HEK293 (cell line): ENCODE data around the gene FNIP1.

Experiments
- CTCF ChIA-PET: fragments of 350-600 bp; formaldehyde crosslinking; extraction: SDS; loops from one replicate; lab custom pipeline; 2021; ENCODE audit warnings: antibody characterized with exemption; lab: Yijun Ruan, JAX
- POLR2A ChIA-PET: fragments of 300-600 bp; formaldehyde crosslinking; extraction: SDS; loops from one replicate; lab custom pipeline; 2020; ENCODE audit warnings: antibody characterized with exemption, inconsistent platforms; lab: Yijun Ruan, JAX
- H3K27ac ChIP-seq: fragments of 200-500 bp; sonication (Bioruptor generic); 2 replicates; pipeline ENCODE4 v1.5.1; 2014; ENCODE audit warnings: low read depth, low read length, control low read depth, inconsistent platforms; ENCODE audit errors: extremely low read depth
- H3K36me3 ChIP-seq, 2 experiments: fragments of 200-500 bp in 1 of 2; sonication (Bioruptor generic) in 1 of 2; 1 replicate in 1 of 2; 2 replicates in 1 of 2; pipeline ENCODE4 v1.5.1; 2014 to 2017; ENCODE audit warnings: inconsistent platforms in 2 of 2, low read length in 2 of 2; ENCODE audit not compliant: control insufficient read depth in 2 of 2, insufficient read depth in 1 of 2
- H3K4me1 ChIP-seq: fragments of 200-500 bp; sonication (Bioruptor generic); 2 replicates; pipeline ENCODE4 v1.5.1; 2014; ENCODE audit warnings: mild to moderate bottlenecking, low read length, inconsistent platforms; ENCODE audit not compliant: control insufficient read depth, insufficient read depth
- H3K4me3 ChIP-seq: 2 replicates; pipeline ENCODE4 v1.5.1; 2011; ENCODE audit warnings: low read depth, mild to moderate bottlenecking, control low read depth, low read length, moderate library complexity
- H3K9me3 ChIP-seq: fragments of 200-500 bp; sonication (Bioruptor generic); 2 replicates; pipeline ENCODE4 v1.5.1; 2014; ENCODE audit warnings: low read depth, low read length, inconsistent platforms; ENCODE audit not compliant: control insufficient read depth, insufficient read depth
- HOXA7 ChIP-seq: sonication (generic); formaldehyde crosslinking; IDR thresholded peaks from 2 replicates; pipeline ENCODE4 v1.8.1; 2022; ENCODE audit warnings: missing genetic modification reagents, borderline replicate concordance
- KLF10 ChIP-seq: fragments of 450-650 bp; IDR thresholded peaks from 2 replicates; pipeline ENCODE4 v1.5.1; 2018; ENCODE audit warnings: missing biosample characterization, mild to moderate bottlenecking, missing genetic modification characterization
- KLF16 ChIP-seq: fragments of 450-650 bp; formaldehyde crosslinking; IDR thresholded peaks from 2 replicates; pipeline ENCODE4 v1.5.1; 2017; ENCODE audit warnings: missing biosample characterization, missing genetic modification characterization
- REPIN1 ChIP-seq: fragments of 450-650 bp; formaldehyde crosslinking; IDR thresholded peaks from 2 replicates; pipeline ENCODE4 v1.5.1; 2017; ENCODE audit warnings: missing biosample characterization, missing genetic modification characterization, low read depth
- SETDB1 ChIP-seq: IDR thresholded peaks from one replicate; pipeline ENCODE4 v1.6.1; 2017; ENCODE audit warnings: mild to moderate bottlenecking, low read length, moderate library complexity, mixed read lengths; ENCODE audit not compliant: insufficient read length
- SP2 ChIP-seq: fragments of 450-650 bp; formaldehyde crosslinking; IDR thresholded peaks from 2 replicates; pipeline ENCODE4 v1.5.1; 2016; ENCODE audit warnings: missing biosample characterization, missing genetic modification characterization
- SP7 ChIP-seq: fragments of 450-650 bp; formaldehyde crosslinking; IDR thresholded peaks from 2 replicates; pipeline ENCODE4 v1.5.1; 2016; ENCODE audit warnings: missing biosample characterization, missing genetic modification characterization
- ZFP41 ChIP-seq: fragments of 450-650 bp; formaldehyde crosslinking; IDR thresholded peaks from 2 replicates; pipeline ENCODE4 v1.5.1; 2016; ENCODE audit warnings: missing biosample characterization, missing genetic modification characterization, borderline replicate concordance
- ZFP69B ChIP-seq: fragments of 450-650 bp; formaldehyde crosslinking; IDR thresholded peaks from 2 replicates; pipeline ENCODE4 v1.5.1; 2016; ENCODE audit warnings: missing biosample characterization, missing genetic modification characterization
- ZNF114 ChIP-seq: fragments of 450-650 bp; formaldehyde crosslinking; IDR thresholded peaks from 2 replicates; pipeline ENCODE4 v1.5.0; 2017; ENCODE audit warnings: missing biosample characterization, missing genetic modification characterization
- ZNF214 ChIP-seq: fragments of 450-650 bp; formaldehyde crosslinking; IDR thresholded peaks from 2 replicates; pipeline ENCODE4 v1.5.1; 2017; ENCODE audit warnings: missing biosample characterization, mild to moderate bottlenecking, missing genetic modification characterization, borderline replicate concordance
- ZNF311 ChIP-seq: fragments of 450-650 bp; formaldehyde crosslinking; IDR thresholded peaks from 2 replicates; pipeline ENCODE4 v1.5.1; 2017; ENCODE audit warnings: missing biosample characterization, missing genetic modification characterization, borderline replicate concordance
- ZNF324 ChIP-seq: fragments of 450-650 bp; formaldehyde crosslinking; IDR thresholded peaks from 2 replicates; pipeline ENCODE4 v1.5.1; 2016; ENCODE audit warnings: missing biosample characterization, missing genetic modification characterization
- ZNF335 ChIP-seq: fragments of 450-650 bp; formaldehyde crosslinking; conservative IDR thresholded peaks from 2 replicates; pipeline ENCODE4 v1.5.1; 2016; ENCODE audit warnings: missing biosample characterization, missing genetic modification characterization
- ZNF416 ChIP-seq: fragments of 450-650 bp; formaldehyde crosslinking; IDR thresholded peaks from 2 replicates; pipeline ENCODE4 v1.5.1; 2016; ENCODE audit warnings: missing biosample characterization, missing genetic modification characterization
- ZNF426 ChIP-seq: fragments of 450-650 bp; formaldehyde crosslinking; IDR thresholded peaks from 2 replicates; pipeline ENCODE4 v1.5.1; 2017; ENCODE audit warnings: missing biosample characterization, missing genetic modification characterization, mild to moderate bottlenecking, inconsistent platforms, moderate library complexity
- ZNF510 ChIP-seq: fragments of 450-650 bp; formaldehyde crosslinking; IDR thresholded peaks from 2 replicates; pipeline ENCODE4 v1.5.1; 2018; ENCODE audit warnings: mild to moderate bottlenecking, missing genetic modification characterization, missing biosample characterization; ENCODE audit not compliant: insufficient replicate concordance
- ZNF585B ChIP-seq: fragments of 450-650 bp; formaldehyde crosslinking; IDR thresholded peaks from 2 replicates; pipeline ENCODE4 v1.5.1; 2016; ENCODE audit warnings: missing biosample characterization, missing genetic modification characterization
- ZNF600 ChIP-seq: fragments of 450-650 bp; formaldehyde crosslinking; IDR thresholded peaks from 2 replicates; pipeline ENCODE4 v1.5.1; 2016; ENCODE audit warnings: missing biosample characterization, missing genetic modification characterization
- ZNF623 ChIP-seq: fragments of 450-650 bp; formaldehyde crosslinking; IDR thresholded peaks from 2 replicates; pipeline ENCODE4 v1.5.1; 2016; ENCODE audit warnings: missing biosample characterization, missing genetic modification characterization
- ZNF707 ChIP-seq: fragments of 450-650 bp; formaldehyde crosslinking; IDR thresholded peaks from 2 replicates; pipeline ENCODE4 v1.5.1; 2016; ENCODE audit warnings: missing biosample characterization, missing genetic modification characterization
- ZNF747 ChIP-seq: fragments of 450-650 bp; formaldehyde crosslinking; IDR thresholded peaks from 2 replicates; pipeline ENCODE4 v1.5.1; 2016; ENCODE audit warnings: missing biosample characterization, missing genetic modification characterization
- ZNF791 ChIP-seq: fragments of 450-650 bp; formaldehyde crosslinking; IDR thresholded peaks from 2 replicates; pipeline ENCODE4 v1.5.1; 2016; ENCODE audit warnings: missing biosample characterization, missing genetic modification characterization
- TF ChIP-seq, protein P1 (sequence below): fragments of 450-650 bp; formaldehyde crosslinking; IDR thresholded peaks from 2 replicates; pipeline ENCODE4 v1.5.1; 2016; ENCODE audit warnings: missing biosample characterization, missing genetic modification characterization
- TF ChIP-seq, protein P2 (sequence below): fragments of 450-650 bp; formaldehyde crosslinking; IDR thresholded peaks from 2 replicates; pipeline ENCODE4 v1.5.1; 2016; ENCODE audit warnings: missing biosample characterization, missing genetic modification characterization
- TF ChIP-seq, protein P3 (sequence below): fragments of 450-650 bp; formaldehyde crosslinking; IDR thresholded peaks from 2 replicates; pipeline ENCODE4 v1.5.1; 2017; ENCODE audit warnings: missing biosample characterization, missing genetic modification characterization

The FNIP1 gene

DNA sequence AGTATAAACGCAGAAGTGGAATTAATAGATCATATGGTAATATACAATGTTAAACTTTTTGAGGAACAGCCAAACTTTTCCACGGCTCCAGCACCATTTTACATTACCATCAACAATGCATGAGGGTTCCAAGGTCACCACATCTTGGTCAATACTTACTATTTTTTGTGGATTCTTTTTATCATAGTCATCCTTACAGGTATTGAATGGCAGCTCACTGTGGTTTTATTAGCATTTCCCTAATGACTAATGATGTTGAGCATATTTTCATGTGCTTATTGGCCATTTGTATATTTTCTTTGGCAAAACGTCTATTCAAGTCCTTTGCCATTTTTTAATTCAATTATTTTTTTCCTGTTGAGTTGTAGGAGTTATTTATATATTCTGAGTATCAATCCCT, 147.7 kb downstream of the FNIP1 start (continued):
- TF ChIP-seq, protein P1, sequence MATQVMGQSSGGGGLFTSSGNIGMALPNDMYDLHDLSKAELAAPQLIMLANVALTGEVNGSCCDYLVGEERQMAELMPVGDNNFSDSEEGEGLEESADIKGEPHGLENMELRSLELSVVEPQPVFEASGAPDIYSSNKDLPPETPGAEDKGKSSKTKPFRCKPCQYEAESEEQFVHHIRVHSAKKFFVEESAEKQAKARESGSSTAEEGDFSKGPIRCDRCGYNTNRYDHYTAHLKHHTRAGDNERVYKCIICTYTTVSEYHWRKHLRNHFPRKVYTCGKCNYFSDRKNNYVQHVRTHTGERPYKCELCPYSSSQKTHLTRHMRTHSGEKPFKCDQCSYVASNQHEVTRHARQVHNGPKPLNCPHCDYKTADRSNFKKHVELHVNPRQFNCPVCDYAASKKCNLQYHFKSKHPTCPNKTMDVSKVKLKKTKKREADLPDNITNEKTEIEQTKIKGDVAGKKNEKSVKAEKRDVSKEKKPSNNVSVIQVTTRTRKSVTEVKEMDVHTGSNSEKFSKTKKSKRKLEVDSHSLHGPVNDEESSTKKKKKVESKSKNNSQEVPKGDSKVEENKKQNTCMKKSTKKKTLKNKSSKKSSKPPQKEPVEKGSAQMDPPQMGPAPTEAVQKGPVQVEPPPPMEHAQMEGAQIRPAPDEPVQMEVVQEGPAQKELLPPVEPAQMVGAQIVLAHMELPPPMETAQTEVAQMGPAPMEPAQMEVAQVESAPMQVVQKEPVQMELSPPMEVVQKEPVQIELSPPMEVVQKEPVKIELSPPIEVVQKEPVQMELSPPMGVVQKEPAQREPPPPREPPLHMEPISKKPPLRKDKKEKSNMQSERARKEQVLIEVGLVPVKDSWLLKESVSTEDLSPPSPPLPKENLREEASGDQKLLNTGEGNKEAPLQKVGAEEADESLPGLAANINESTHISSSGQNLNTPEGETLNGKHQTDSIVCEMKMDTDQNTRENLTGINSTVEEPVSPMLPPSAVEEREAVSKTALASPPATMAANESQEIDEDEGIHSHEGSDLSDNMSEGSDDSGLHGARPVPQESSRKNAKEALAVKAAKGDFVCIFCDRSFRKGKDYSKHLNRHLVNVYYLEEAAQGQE (tag by site-specific recombination) = no peak
- TF ChIP-seq ZNF114 (tag by site-specific recombination) (no peak), ZNF510 (tag by site-specific recombination) (no peak), ZFP69B (tag by site-specific recombination) (no peak), KLF16 (tag by site-specific recombination) (no peak), ZNF214 (tag by site-specific recombination) (no peak), ZNF426 (no peak), ZNF324 (tag by site-specific recombination) (no peak), ZNF707 (tag by site-specific recombination) (no peak), ZNF600 (tag by site-specific recombination) (no peak)

DNA sequence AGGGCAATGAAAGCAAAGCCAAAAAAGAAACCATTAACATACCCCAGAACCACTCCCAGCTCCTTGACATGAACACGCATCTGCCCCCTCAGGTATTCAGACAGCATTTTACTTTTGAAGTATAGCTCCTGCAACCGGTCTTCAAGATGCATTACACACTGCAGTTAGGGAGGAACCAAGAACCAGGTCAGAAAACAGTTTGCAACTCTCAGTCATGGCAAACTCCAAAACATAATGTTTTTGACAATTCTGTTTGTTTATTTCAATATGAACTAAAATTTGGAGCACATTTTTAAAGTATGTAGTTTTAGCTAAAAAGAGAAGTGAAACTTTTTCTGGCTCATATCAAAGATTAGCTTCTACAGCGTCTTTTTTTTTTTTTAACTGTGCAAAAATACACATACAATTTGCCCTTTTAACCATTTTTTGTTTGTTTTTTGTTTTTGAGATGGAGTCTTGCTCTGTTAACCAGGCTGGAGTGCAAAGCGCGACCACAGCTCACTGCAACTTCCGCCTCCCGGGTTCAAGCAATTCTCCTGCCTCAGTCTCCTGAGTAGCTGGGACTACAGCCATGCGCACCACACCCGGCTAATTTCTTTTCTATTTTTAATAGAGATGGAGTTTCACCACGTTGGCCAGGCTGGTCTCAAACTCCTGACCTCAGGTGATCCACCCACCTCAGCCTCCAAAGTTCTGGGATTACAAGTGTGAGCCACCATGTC, 149.6 kb downstream of the FNIP1 start:
- no peaks in the 10 kb centered on the region for H3K4me1 ChIP-seq
- POLR2A ChIA-PET = no interaction called here
- no peak overlapping the region for H3K4me3 ChIP-seq
- CTCF ChIA-PET = interaction anchor here (0.6 kb wide), 1 partner anchor 147 kb away, joined by 3 read pairs; no protein-coding TSS in a partner anchor
- H3K27ac ChIP-seq = no peak overlapping the region
- no peak for TF ChIP-seq ZNF791
- no peak for TF ChIP-seq KLF10 (tag by site-specific recombination)
- no peak for TF ChIP-seq SP7 (tag by site-specific recombination)
- TF ChIP-seq, protein P1 (tag by site-specific recombination) = no peak
- TF ChIP-seq REPIN1 = no peak
- TF ChIP-seq, protein P2, sequence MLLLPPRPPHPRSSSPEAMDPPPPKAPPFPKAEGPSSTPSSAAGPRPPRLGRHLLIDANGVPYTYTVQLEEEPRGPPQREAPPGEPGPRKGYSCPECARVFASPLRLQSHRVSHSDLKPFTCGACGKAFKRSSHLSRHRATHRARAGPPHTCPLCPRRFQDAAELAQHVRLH = no peak
- TF ChIP-seq HOXA7 = no peak
- TF ChIP-seq ZNF335 (tag by site-specific recombination) = no peak
- TF ChIP-seq ZNF426 = no peak
- no peak for TF ChIP-seq ZNF747 (tag by site-specific recombination)
- no peak for TF ChIP-seq ZNF585B
- TF ChIP-seq SETDB1 = no peak
- no peak for TF ChIP-seq SP2 (tag by site-specific recombination)
- no peak for TF ChIP-seq ZNF416 (tag by site-specific recombination)
- no peak for TF ChIP-seq ZFP41
- TF ChIP-seq, protein P3, sequence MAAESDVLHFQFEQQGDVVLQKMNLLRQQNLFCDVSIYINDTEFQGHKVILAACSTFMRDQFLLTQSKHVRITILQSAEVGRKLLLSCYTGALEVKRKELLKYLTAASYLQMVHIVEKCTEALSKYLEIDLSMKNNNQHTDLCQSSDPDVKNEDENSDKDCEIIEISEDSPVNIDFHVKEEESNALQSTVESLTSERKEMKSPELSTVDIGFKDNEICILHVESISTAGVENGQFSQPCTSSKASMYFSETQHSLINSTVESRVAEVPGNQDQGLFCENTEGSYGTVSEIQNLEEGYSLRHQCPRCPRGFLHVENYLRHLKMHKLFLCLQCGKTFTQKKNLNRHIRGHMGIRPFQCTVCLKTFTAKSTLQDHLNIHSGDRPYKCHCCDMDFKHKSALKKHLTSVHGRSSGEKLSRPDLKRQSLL (tag by site-specific recombination) = no peak
- no peak for TF ChIP-seq ZNF311 (tag by site-specific recombination)
- TF ChIP-seq ZNF623 = no peak
- H3K36me3 ChIP-seq = peaks cover 18 to 58% of the 10 kb centered on the region in 2 experiments
- no peaks in the 10 kb centered on the region for H3K9me3 ChIP-seq
